ENCODE results near the gene CEP250. TPM values are rescaled to one million over a fixed set of nuclear protein-coding genes. Genes with fewer than 3 reads are reported as not detected.

Gene CEP250
- 34.7 and 50.5 TPM in 2 replicates for total RNA-seq

GRCh38 chr20:35454881-35455609 is at the start of gene CEP250:
Gene CEP250, plus strand, starts transcription at chr20:35455598. Its CDS starts 6,770 bp downstream, at chr20:35462368.

GRCh38 chr20:35529552-35529951 is 74.2 kb downstream of the CEP250 start, which contains the start of gene C20orf173:
Gene C20orf173, minus strand, starts transcription at chr20:35529652. Its CDS starts 279 bp downstream, at chr20:35529373.

GRCh38 chr20:35541783-35542662 is 86.6 kb downstream of the CEP250 start, which contains the start of gene ERGIC3:
Gene ERGIC3, plus strand, starts transcription at chr20:35542078. Its CDS starts 20 bp downstream, at chr20:35542098.

Other genes with a start within 250 kb of the CEP250 start
- gene MMP24, start 228.9 kb upstream of the CEP250 start, total RNA-seq = 0.89 and 1.0 TPM in 2 replicates
- 17.5 and 21.5 TPM in 2 replicates for gene MMP24OS, start 177.5 kb upstream of the CEP250 start, total RNA-seq
- 91.5 and 107 TPM in 2 replicates for gene EIF6, start 170.8 kb upstream of the CEP250 start, total RNA-seq
- gene FAM83C, start 163.2 kb upstream of the CEP250 start, total RNA-seq = not detected in 2 replicates
- gene UQCC1, start 43.6 kb upstream of the CEP250 start, total RNA-seq = 19.0 and 25.0 TPM in 2 replicates
- 1.1 and 1.2 TPM in 2 replicates for gene GDF5, start 17.4 kb upstream of the CEP250 start, total RNA-seq
- gene C20orf173, start 74.1 kb downstream of the CEP250 start, total RNA-seq = not detected in 2 replicates
- 398 and 804 TPM in 2 replicates for gene ERGIC3, start 86.5 kb downstream of the CEP250 start, total RNA-seq
- 18.6 and 31.5 TPM in 2 replicates for gene SPAG4, start 160.2 kb downstream of the CEP250 start, total RNA-seq
- 92.4 and 144 TPM in 2 replicates for gene CPNE1, start 209.3 kb downstream of the CEP250 start, total RNA-seq
- gene RBM12, start 209.3 kb downstream of the CEP250 start, total RNA-seq = 37.4 and 56.5 TPM in 2 replicates
- 21.4 and 39.4 TPM in 2 replicates for gene NFS1, start 243.8 kb downstream of the CEP250 start, total RNA-seq
- gene ROMO1, start 243.8 kb downstream of the CEP250 start, total RNA-seq = 62.5 and 200 TPM in 2 replicates